ENCODE data around the gene GRIN2C. TPM values are rescaled to one million over a fixed set of nuclear protein-coding genes. Genes with fewer than 3 reads are reported as not detected.

Gene GRIN2C
- total RNA-seq, 6 experiments from 2014 or later: 0.05 to 0.07 TPM; not detected in 4

DNA sequence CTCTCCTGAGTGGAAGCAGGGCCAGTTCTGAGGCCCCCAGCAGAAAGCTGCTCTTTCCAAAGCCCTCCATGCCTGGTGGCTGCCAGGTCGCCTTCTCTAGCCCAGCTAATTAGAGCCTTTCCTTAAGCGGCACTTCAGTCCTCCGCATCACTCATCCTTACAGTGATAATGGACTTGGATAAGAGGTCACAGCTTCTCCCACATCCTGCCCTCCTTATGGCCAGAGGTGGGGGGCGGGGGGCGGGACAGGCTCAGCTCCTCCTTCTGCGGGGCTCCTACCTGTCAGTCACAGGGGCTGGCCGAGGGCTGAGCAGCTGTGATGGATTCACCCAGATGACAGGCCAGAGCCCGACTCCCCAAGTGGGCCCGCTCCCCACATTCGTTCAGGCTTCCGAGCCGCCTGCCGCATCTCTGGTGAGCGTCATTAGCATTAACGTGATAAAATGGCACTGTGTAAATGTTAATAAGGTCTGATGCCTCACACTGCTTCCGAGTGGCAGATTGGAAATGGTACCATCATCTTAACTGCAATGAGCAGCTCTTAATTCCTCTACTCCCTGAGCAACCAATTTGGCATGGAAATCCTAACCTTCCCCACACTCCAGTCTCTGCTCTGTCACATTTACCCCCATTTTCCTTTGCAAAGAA is 41.3 kb downstream of the GRIN2C start:
- Mint-ChIP-seq H3K36me3 (ENCODE audit: low read depth) (no peaks in the 10 kb centered on the region), H3K4me3 (no peak overlapping the region), H3K4me1 (ENCODE audit: low read depth) (no peaks in the 10 kb centered on the region), H3K27me3 (ENCODE audit: insufficient read depth) (peaks cover 2% of the 10 kb centered on the region; the same call in 1 of the 2 replicates), H3K27ac (no peak overlapping the region), H3K9me3 (no peaks in the 10 kb centered on the region)
- DNase-seq: no peak
- TF ChIP-seq, protein P1, sequence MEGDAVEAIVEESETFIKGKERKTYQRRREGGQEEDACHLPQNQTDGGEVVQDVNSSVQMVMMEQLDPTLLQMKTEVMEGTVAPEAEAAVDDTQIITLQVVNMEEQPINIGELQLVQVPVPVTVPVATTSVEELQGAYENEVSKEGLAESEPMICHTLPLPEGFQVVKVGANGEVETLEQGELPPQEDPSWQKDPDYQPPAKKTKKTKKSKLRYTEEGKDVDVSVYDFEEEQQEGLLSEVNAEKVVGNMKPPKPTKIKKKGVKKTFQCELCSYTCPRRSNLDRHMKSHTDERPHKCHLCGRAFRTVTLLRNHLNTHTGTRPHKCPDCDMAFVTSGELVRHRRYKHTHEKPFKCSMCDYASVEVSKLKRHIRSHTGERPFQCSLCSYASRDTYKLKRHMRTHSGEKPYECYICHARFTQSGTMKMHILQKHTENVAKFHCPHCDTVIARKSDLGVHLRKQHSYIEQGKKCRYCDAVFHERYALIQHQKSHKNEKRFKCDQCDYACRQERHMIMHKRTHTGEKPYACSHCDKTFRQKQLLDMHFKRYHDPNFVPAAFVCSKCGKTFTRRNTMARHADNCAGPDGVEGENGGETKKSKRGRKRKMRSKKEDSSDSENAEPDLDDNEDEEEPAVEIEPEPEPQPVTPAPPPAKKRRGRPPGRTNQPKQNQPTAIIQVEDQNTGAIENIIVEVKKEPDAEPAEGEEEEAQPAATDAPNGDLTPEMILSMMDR (IDR thresholded peaks at IDR 0.05): no peak

DNA sequence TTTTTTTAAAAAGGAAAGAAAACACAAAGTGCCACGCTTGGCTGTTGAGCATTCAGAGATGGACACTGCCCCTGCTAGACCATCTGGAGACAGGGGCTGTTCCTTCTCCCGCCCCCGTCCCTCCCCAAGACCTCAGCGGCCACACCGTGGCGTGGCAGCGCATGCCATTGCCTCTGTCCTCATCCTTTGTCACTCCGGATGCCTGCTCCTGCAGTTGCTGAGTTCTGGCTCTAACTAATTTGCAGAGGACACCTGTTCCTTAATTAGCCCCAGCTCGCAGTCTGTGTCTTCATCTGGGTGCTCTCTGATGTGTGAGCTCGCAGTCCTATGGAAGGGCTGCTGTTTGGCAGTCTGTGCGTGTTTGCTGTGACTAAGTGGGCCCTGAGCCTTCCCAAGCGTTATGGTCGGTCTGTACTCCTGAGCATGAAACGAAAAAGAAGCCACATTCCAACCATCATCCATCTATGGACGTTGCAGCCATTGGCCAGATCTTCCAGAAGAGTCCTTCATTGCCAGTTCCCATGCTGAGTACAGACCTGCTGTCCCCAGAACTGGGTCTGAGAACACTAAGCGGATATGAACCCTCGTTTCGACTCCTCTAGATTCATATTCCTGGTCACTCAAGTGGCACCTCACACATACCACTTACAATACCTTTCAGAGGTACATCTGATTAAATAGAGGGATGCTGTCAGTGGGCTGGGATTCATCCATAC is 42.6 kb downstream of the GRIN2C start:
- H3K27ac Mint-ChIP-seq: no peak overlapping the region
- H3K27me3 Mint-ChIP-seq (ENCODE audit: insufficient read depth): peaks cover 2% of the 10 kb centered on the region; the same call in 1 of the 2 replicates
- H3K4me1 Mint-ChIP-seq (ENCODE audit: low read depth): no peaks in the 10 kb centered on the region
- no peaks in the 10 kb centered on the region for H3K9me3 Mint-ChIP-seq
- TF ChIP-seq, protein P1 (IDR thresholded peaks at IDR 0.05): no peak
- no peak overlapping the region for H3K4me3 Mint-ChIP-seq
- DNase-seq: no peak
- H3K36me3 Mint-ChIP-seq (ENCODE audit: low read depth): no peaks in the 10 kb centered on the region

DNA sequence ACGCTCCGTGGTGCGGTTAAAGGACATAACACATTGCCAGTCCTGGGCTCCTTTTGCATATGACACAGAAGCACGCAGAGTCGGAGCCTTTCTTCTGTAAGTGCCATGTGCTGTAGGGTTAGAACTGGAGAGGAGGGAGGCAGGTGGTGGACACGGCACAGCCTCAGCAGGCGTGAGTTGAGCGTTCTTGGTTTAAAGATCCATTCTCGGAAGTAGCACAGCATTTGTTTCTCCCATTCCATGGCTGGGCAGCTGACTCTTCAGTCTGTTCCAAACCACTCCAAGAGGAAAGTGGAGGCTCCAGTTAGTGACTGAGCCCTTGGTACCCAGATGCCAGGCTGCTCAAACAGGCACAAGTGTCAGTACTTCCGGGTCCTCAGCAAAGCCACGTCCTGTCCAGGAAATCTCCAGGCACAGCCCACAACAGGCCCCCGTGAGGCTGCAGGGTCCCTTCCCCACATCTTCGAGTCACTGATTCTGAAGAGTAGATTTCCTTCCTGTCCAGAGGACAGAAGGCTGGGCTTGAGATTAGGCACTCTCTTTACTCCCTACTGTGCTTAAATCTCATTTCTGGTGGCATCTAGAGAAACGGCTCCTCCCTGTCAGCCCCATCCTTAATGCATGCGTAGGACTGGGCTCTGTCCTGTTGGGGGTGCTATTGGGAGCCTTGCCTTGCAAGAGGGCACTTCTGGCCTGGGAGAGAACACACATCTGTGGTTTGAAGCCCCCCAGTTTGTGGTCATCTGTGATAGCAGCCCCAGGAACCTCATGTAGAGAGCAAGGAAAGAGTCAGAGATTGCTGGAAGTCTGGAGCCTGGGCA is 43.9 kb downstream of the GRIN2C start:
- H3K9me3 Mint-ChIP-seq: no peaks in the 10 kb centered on the region
- no peak overlapping the region for H3K4me3 Mint-ChIP-seq
- TF ChIP-seq, protein P1 (IDR thresholded peaks at IDR 0.05): peak; percentile 58
- no peaks in the 10 kb centered on the region for H3K36me3 Mint-ChIP-seq (ENCODE audit: low read depth)
- H3K27me3 Mint-ChIP-seq (ENCODE audit: insufficient read depth): peaks cover 2% of the 10 kb centered on the region; the same call in 1 of the 2 replicates
- H3K4me1 Mint-ChIP-seq (ENCODE audit: low read depth): no peaks in the 10 kb centered on the region
- no peak for DNase-seq
- H3K27ac Mint-ChIP-seq: no peak overlapping the region

DNA sequence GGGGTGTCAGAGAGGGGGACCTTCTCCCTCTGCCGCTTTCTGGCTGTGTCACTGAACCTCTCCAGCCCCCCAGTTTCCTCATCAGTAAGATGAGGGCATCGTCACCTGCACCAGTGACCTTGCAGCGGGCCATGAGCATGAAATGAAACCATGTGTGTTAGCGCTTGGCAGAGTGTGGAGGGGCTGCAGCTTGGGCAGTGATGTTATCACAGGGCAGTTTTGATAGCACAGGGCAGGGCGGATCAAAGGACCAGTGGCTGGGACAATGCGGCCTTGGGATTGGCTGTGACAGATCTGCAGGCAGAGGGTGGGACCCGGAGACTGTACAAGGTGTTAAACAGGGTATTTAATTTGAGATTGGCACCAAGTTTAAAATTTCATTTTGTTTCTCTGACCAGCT is 44.6 kb downstream of the GRIN2C start:
- Mint-ChIP-seq H3K4me1 (ENCODE audit: low read depth) (no peaks in the 10 kb centered on the region), H3K27me3 (ENCODE audit: insufficient read depth) (peaks cover 2% of the 10 kb centered on the region; the same call in 1 of the 2 replicates), H3K4me3 (no peak overlapping the region), H3K36me3 (ENCODE audit: low read depth) (no peaks in the 10 kb centered on the region), H3K27ac (no peak overlapping the region), H3K9me3 (no peaks in the 10 kb centered on the region)
- TF ChIP-seq, protein P1 (IDR thresholded peaks at IDR 0.05): no peak
- no peak for DNase-seq

DNA sequence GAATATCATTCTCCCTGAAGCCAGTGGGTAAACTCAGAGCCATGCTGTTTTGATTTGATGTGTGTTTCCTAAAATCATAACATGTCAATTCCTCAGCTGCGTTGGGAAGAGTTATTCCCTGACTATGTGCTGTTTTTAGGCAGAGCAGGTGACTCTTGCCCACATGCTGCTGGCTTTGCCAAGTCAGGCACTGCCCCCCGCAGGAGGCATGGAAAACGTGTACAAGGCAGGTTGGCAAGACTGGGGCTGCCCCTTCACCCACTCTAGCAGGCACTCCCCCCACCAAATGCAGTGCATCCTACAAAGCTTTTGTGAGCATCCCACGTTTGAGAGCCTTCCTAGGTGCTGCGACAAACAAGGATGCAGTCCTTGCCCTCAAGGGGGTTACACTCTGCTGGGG is 45.2 kb downstream of the GRIN2C start:
- Mint-ChIP-seq H3K9me3 (no peaks in the 10 kb centered on the region), H3K4me3 (no peak overlapping the region), H3K27me3 (ENCODE audit: insufficient read depth) (peaks cover 2% of the 10 kb centered on the region; the same call in 1 of the 2 replicates), H3K36me3 (ENCODE audit: low read depth) (no peaks in the 10 kb centered on the region), H3K27ac (no peak overlapping the region), H3K4me1 (ENCODE audit: low read depth) (no peaks in the 10 kb centered on the region)
- no peak for DNase-seq
- TF ChIP-seq, protein P1 (IDR thresholded peaks at IDR 0.05): peak; percentile 29; the same call in 1 of the 2 replicates

All from HFFc6 (cell line).